ENCODE results near the gene ZC3H13. TPM values are rescaled to one million over a fixed set of nuclear protein-coding genes. Genes with fewer than 3 reads are reported as not detected.

The ZC3H13 gene
- total RNA-seq, 2 experiments from 2014 or later = 37.0 to 47.3 TPM

DNA sequence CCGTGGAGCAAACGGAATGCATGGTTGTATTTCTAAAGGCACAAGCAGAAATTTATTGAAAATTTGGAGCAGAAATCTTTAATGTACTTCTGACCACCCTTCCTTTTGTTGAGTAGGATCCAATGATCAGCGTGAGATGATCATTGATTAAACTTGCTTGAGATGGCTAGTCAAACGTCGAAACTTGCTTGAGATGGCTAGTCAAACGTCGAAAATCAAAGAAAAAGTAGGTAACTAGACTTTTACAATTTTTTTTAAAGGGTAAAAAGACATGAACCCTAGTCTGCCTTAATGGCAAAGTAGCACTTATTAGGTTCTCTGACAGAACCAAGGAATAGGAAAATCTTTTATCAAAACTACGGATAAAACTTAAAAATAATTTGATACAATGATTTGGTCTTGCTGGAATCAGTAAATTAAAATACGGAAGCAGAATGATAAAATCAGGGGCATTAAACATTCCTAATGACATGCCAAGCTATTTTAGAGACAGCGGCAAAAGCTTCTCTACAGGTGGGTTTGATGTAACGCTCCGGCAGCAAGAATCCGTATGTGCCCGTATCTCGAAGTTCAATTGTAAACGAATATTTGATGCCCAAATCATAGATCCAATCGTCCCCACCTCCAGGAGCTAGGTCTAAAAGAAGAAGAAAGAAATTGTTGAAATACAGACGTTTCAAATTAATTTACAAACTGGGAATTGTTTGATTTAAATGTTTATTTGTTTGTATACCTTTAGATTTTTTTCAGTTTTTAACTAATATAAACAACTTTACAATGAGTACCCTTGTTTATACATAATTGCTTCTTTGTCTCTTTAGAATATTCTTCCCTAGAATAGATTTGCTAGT lies 841 bp upstream of the ZC3H13 start:
- peaks cover 23% of the 10 kb centered on the region for H3K4me1 Mint-ChIP-seq (ENCODE audit: low read depth)
- no peaks in the 10 kb centered on the region for H3K9me3 Mint-ChIP-seq
- H3K36me3 Mint-ChIP-seq = peaks cover 3% of the 10 kb centered on the region
- DNase-seq = no peak
- H3K27me3 Mint-ChIP-seq = peaks cover 8% of the 10 kb centered on the region
- peak overlapping the region; percentile 93 for H3K27ac Mint-ChIP-seq
- intact Hi-C loops (cut with micrococcal nuclease) = loop anchor here (2.0 to 5.0 kb wide), 4 partner anchors 107 to 1135 kb away; partner anchors contain the start of gene LRRC63
- CTCF ChIA-PET = interaction anchor here (0.7 to 1.6 kb wide), 7 partner anchors 9 to 429 kb away, joined by 3 to 5 read pairs (median 3); no protein-coding TSS in a partner anchor
- POLR2A ChIA-PET = no interaction called here
- H3K4me3 Mint-ChIP-seq = peak overlapping the region; percentile 90

DNA sequence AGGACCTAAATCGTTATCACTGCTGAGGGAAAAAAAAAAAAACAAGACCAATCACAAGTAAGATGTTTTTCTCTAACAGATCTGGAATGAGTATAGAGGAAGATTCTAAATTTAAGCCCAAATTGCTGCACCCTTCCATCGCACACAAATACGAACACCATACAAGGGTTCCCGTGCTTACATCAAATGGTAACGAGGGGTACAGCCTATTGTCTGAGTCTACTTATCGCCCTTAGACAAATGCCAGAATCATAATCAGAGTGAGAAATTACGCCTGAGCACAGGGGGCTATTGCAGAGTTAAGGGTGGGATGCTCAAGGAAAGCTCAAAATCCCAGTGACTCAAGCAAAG lies 603 bp downstream of the ZC3H13 start:
- Mint-ChIP-seq H3K36me3 (peaks cover 3% of the 10 kb centered on the region), H3K4me1 (ENCODE audit: low read depth) (peaks cover 29% of the 10 kb centered on the region), H3K27ac (peak overlapping the region; percentile 93), H3K9me3 (no peaks in the 10 kb centered on the region), H3K4me3 (peak overlapping the region; percentile 90), H3K27me3 (peaks cover 8% of the 10 kb centered on the region)
- CTCF ChIA-PET = interaction anchor here (1.0 to 1.6 kb wide), 4 partner anchors 10 to 428 kb away, joined by 3 read pairs; no protein-coding TSS in a partner anchor
- DNase-seq = no peak
- POLR2A ChIA-PET = interaction anchor here (0.9 kb wide), 1 partner anchor 130 kb away, joined by 3 read pairs; the partner anchor contains the start of gene LCP1
- intact Hi-C loops (cut with micrococcal nuclease) = loop anchor here (1.0 to 5.0 kb wide), 6 partner anchors 74 to 1133 kb away; partner anchors contain the start of gene LRRC63

DNA sequence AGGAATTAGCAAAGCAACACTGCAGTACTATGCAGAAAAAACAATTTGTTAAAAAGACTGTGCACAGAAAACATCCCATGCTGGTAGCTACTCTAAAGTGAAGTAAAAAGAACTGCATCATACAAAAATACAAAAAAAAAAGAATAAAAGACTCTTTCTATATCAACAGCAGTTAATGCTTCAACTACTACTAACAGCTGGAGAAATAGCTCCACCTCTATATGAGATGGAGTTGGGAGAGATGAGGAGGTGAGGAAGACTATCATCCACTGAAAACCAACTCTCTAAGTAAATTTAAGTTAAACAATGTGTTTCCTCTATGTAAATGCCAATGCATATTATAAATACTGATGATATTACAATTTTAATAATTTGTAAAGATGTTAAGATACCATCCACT lies 1.8 kb downstream of the ZC3H13 start:
- DNase-seq = no peak
- Mint-ChIP-seq H3K27me3 (peaks cover 4% of the 10 kb centered on the region), H3K9me3 (no peaks in the 10 kb centered on the region), H3K4me1 (ENCODE audit: low read depth) (peaks cover 34% of the 10 kb centered on the region), H3K4me3 (no peak overlapping the region), H3K27ac (no peak overlapping the region), H3K36me3 (peaks cover 3% of the 10 kb centered on the region)
- CTCF ChIA-PET = no interaction called here
- intact Hi-C loops (cut with micrococcal nuclease) = loop anchor here (5.0 kb wide), 1 partner anchor 162 kb away; the partner anchor contains the start of gene LRRC63
- POLR2A ChIA-PET = no interaction called here

DNA sequence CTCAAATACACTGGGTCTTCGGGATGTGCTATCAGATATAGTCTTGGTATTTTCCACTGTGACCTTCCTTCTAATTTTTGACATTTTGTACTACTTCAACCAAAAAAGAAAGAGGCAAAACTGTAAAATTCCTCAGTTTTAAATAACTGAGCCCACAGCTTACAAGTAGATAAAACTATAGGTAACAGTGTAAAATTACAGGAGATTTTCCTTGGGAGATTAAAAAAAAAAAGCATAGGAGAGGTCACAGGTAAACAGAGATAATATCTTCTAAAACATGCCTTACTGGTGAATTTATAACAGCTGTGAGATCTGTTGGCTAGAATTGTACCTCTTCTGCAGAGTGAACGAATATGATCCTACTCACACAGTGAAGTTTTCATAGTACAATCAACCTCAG lies 7.1 kb downstream of the ZC3H13 start:
- ChIA-PET POLR2A (no interaction called here), CTCF (interaction anchor here (0.6 kb wide), 1 partner anchor 413 kb away, joined by 3 read pairs; no protein-coding TSS in a partner anchor)
- H3K9me3 Mint-ChIP-seq = no peaks in the 10 kb centered on the region
- intact Hi-C loops (cut with micrococcal nuclease) = no loop called here
- no peak overlapping the region for H3K4me3 Mint-ChIP-seq
- no peaks in the 10 kb centered on the region for H3K27me3 Mint-ChIP-seq
- DNase-seq = no peak
- no peak overlapping the region for H3K27ac Mint-ChIP-seq
- H3K4me1 Mint-ChIP-seq (ENCODE audit: low read depth) = peaks cover 26% of the 10 kb centered on the region
- H3K36me3 Mint-ChIP-seq = peaks cover 11% of the 10 kb centered on the region

DNA sequence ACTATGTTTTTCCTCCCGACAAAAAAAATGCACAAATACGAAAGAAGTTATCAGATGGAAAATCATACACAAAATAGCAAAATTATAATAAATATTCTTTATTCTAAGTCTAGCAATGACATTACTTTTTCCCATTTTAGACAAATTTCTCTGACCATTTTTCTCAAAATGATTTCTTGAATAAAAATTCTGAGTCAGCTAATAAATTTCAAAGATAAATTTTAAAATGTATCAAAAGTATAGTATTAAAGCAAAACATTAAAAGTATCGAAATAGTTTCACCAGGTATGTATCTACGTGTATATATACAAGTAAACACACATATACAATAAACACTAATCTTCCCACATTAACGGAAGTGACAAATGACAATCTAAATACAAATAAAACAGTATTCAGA lies 8.9 kb downstream of the ZC3H13 start:
- DNase-seq = no peak
- intact Hi-C loops (cut with micrococcal nuclease) = no loop called here
- Mint-ChIP-seq H3K9me3 (no peaks in the 10 kb centered on the region), H3K4me3 (no peak overlapping the region), H3K36me3 (peaks cover 17% of the 10 kb centered on the region), H3K27me3 (no peaks in the 10 kb centered on the region), H3K4me1 (ENCODE audit: low read depth) (peaks cover 19% of the 10 kb centered on the region), H3K27ac (no peak overlapping the region)
- POLR2A ChIA-PET = no interaction called here
- CTCF ChIA-PET = no interaction called here

DNA sequence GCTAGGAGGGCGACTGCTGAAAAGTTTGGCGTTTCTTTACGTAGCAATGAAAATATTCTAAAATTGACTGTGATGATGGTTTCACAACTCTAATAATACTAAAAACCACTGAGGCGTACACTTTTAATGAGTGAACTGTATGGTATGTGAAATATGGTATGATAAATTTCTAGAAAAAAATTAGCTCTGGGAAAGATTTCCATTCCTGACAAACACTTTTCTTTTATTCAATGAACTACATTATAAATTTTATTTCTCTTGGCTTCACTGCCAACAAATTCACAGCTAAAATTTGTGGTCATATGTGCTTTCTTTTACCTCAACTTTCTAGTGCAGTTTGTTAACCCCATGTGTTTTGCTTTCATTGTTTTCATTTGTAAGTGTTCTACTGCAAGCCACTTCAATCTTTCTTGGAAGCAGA lies 11.1 kb downstream of the ZC3H13 start:
- Mint-ChIP-seq H3K4me1 (ENCODE audit: low read depth) (peaks cover 7% of the 10 kb centered on the region), H3K36me3 (peaks cover 30% of the 10 kb centered on the region), H3K27me3 (no peaks in the 10 kb centered on the region), H3K4me3 (no peak overlapping the region), H3K27ac (no peak overlapping the region), H3K9me3 (no peaks in the 10 kb centered on the region)
- ChIA-PET CTCF (no interaction called here), POLR2A (no interaction called here)
- DNase-seq = no peak
- intact Hi-C loops (cut with micrococcal nuclease) = no loop called here

DNA sequence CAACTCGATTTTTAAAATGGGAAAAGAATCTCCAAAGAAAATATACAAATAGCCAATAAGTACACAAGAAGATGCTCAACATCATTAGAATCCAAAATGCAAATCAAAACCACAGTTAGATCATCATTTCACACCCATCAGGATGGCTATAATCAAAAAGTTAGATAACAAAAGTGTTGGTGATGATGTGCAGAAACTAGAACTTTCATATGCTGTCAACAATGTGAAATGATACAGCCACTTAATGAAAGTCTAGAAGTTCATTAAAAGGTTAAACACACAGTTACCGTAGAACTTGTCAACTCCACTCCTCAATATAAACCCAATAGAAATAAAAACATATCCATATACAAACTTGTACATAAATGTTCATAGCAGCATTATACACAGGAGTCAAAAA lies 11.8 kb downstream of the ZC3H13 start:
- POLR2A ChIA-PET = no interaction called here
- H3K4me1 Mint-ChIP-seq (ENCODE audit: low read depth) = peaks cover 5% of the 10 kb centered on the region
- CTCF ChIA-PET = interaction anchor here (1.2 kb wide), 1 partner anchor 12 kb away, joined by 3 read pairs; the partner anchor contains the start of gene ZC3H13

DNA sequence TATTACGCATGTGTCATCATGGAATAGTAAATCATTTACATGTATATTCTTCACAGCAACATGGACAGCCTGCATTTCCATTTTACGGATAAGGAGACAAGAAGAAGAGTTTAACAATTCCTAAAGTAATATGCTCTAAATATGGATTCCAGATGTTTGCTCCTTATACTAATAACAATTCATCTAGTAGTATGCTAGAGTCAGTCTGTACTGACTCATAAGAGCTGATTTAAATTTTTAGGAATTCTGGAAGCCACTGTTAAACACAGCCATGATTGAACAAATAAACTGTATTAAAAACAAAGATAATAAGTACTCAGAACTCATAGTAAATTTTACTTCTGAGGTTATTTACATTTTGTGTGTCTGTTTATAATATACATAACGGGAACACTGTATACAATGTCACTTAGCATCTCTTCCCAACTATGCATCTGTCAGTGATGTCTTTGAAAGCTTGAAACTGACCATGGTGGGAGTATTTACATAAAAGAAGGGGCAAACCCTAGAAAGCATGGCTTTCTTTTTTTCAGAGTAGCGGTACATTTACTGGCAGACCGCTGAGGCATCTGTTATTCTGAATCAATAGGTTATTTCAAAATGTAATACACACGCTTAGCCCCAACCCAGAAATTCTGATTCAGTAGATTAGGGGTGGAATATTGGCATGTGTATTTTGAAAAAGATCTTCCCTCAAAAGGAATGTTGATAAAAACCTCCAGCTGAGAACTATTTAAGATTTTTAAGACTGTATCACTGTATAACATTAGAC lies 12.9 kb downstream of the ZC3H13 start:
- intact Hi-C loops (cut with micrococcal nuclease) = no loop called here
- no peaks in the 10 kb centered on the region for H3K9me3 Mint-ChIP-seq
- no peak for DNase-seq
- no peaks in the 10 kb centered on the region for H3K27me3 Mint-ChIP-seq
- ChIA-PET POLR2A (no interaction called here), CTCF (interaction anchor here (1.2 kb wide), 1 partner anchor 13 kb away, joined by 3 read pairs; the partner anchor contains the start of gene ZC3H13)
- peaks cover 43% of the 10 kb centered on the region for H3K36me3 Mint-ChIP-seq
- H3K4me3 Mint-ChIP-seq = no peak overlapping the region
- H3K4me1 Mint-ChIP-seq (ENCODE audit: low read depth) = no peaks in the 10 kb centered on the region
- no peak overlapping the region for H3K27ac Mint-ChIP-seq

More for the DNA sequence above, 11.8 kb downstream of the ZC3H13 start:
- H3K9me3 Mint-ChIP-seq = no peaks in the 10 kb centered on the region
- H3K36me3 Mint-ChIP-seq = peaks cover 35% of the 10 kb centered on the region
- H3K27me3 Mint-ChIP-seq = no peaks in the 10 kb centered on the region
- H3K27ac Mint-ChIP-seq = no peak overlapping the region
- no peak for DNase-seq
- no peak overlapping the region for H3K4me3 Mint-ChIP-seq
- intact Hi-C loops (cut with micrococcal nuclease) = no loop called here

DNA sequence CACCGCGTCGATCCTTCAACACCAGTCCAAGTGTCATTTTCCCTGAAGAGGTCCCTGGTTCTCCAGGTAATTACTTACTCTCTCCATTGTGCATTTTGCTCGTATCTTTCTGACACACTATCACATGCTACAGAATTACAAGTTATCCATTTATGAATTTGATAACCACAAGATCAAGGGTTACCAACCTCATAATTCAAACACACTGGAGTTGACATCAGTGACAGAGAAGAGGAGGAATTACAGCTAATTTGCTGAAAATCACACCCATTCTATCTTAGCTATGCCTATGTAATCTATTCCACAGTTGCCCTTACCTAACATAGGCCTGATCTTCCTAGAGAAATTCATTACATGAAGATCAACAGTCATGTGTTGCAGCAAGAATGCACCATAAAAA lies 14.2 kb downstream of the ZC3H13 start:
- no peaks in the 10 kb centered on the region for H3K9me3 Mint-ChIP-seq
- no peaks in the 10 kb centered on the region for H3K27me3 Mint-ChIP-seq
- DNase-seq = no peak
- ChIA-PET CTCF (no interaction called here), POLR2A (no interaction called here)
- intact Hi-C loops (cut with micrococcal nuclease) = no loop called here
- no peak overlapping the region for H3K27ac Mint-ChIP-seq
- no peak overlapping the region for H3K4me3 Mint-ChIP-seq
- H3K36me3 Mint-ChIP-seq = peaks cover 53% of the 10 kb centered on the region
- H3K4me1 Mint-ChIP-seq (ENCODE audit: low read depth) = peaks cover 3% of the 10 kb centered on the region

DNA sequence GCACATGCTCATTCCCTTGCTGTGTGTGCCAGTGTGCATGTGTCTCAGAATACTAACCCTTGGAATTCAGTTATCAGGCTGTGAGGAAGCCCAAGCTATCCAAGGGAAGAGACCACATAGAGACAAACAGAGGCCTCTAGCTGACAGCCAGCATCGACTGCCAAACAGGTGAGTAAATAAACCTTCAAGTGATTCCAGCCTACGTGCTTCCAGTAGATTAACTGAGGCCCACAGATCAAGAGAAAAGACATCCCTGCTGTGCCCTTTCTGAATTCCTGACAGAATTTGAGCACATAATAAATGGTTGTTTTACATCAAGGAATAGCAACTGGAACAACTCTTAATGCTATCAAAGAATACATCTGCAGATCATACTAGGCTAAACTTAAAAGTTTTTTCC lies 17.5 kb downstream of the ZC3H13 start:
- H3K36me3 Mint-ChIP-seq = peaks cover 60% of the 10 kb centered on the region
- peaks cover 6% of the 10 kb centered on the region for H3K4me1 Mint-ChIP-seq (ENCODE audit: low read depth)
- H3K4me3 Mint-ChIP-seq = no peak overlapping the region
- ChIA-PET POLR2A (no interaction called here), CTCF (interaction anchor here (0.9 kb wide), 1 partner anchor 91 kb away, joined by 3 read pairs; no protein-coding TSS in a partner anchor)
- H3K27ac Mint-ChIP-seq = no peak overlapping the region
- DNase-seq = no peak
- H3K9me3 Mint-ChIP-seq = peaks cover 7% of the 10 kb centered on the region
- H3K27me3 Mint-ChIP-seq = no peaks in the 10 kb centered on the region
- intact Hi-C loops (cut with micrococcal nuclease) = no loop called here

DNA sequence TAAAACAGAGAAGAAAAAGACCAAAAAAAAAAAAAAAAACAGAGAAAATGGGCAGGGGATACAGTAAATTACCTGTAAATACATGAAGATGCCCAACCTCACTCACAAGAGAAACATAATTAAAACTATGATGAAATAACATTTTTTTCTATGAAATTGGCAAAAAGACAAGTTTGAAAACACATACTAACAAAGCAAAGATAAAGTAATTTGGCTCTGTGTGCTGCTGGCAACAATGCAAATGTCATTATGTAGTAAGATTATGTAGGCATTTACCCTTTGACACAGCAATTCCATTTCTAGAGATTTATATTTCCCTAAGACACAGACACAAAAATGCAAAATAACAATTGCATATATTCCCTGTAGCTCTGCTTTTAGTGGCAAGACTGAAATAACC lies 20.2 kb downstream of the ZC3H13 start:
- intact Hi-C loops (cut with micrococcal nuclease) = no loop called here
- H3K4me1 Mint-ChIP-seq (ENCODE audit: low read depth) = peaks cover 15% of the 10 kb centered on the region

DNA sequence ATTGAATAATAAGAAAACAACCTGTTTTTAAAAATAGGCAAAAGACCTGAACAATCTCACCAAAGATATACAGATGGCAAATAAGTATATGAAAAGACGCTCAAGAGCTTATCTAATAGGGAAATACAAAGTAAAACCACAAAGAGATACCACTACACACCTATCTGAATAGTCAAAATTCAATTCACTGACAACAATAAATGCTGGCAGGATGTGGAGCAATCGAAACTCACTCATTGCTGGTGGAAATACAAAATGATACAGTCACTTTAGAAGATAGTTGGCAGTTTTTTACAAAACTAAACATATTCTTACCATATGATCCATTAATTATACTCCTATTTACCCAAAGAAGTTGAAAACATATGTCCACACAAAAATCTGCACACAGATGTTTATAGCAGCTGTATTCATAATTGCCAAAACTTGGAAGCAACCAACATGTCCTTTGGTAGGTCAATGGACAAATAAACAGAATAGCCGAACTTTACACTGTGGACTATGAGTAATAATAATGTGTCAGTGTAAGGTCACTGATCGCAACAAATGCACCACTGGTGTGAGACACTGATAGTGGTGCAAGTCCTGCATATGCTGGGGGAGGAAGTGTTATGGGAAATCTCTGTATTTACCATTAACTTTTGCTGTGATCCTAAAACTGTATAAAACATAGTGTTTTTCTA lies 20.8 kb downstream of the ZC3H13 start:
- H3K27ac Mint-ChIP-seq = no peak overlapping the region
- no peak overlapping the region for H3K4me3 Mint-ChIP-seq
- no peak for DNase-seq
- H3K27me3 Mint-ChIP-seq = no peaks in the 10 kb centered on the region
- H3K36me3 Mint-ChIP-seq = peaks cover 63% of the 10 kb centered on the region
- peaks cover 16% of the 10 kb centered on the region for H3K4me1 Mint-ChIP-seq (ENCODE audit: low read depth)
- peaks cover 9% of the 10 kb centered on the region for H3K9me3 Mint-ChIP-seq
- ChIA-PET CTCF (no interaction called here), POLR2A (no interaction called here)
- intact Hi-C loops (cut with micrococcal nuclease) = no loop called here

More for the DNA sequence above, 20.2 kb downstream of the ZC3H13 start:
- DNase-seq = no peak
- Mint-ChIP-seq H3K4me3 (no peak overlapping the region), H3K36me3 (peaks cover 66% of the 10 kb centered on the region), H3K27me3 (no peaks in the 10 kb centered on the region), H3K9me3 (peaks cover 9% of the 10 kb centered on the region), H3K27ac (no peak overlapping the region)
- CTCF ChIA-PET = no interaction called here
- POLR2A ChIA-PET = no interaction called here

All from activated CD4-positive, alpha-beta memory T cell treated with anti-CD3 and anti-CD28 coated beads for 36 hours (primary cell).